Measurements from ENCODE around the gene CPPED1. TPM values are rescaled to one million over a fixed set of nuclear protein-coding genes. Genes with fewer than 3 reads are reported as not detected.

Gene CPPED1
- total RNA-seq, 1 experiment from 2014 or later, result 7.9 TPM

GRCh38 chr16:12752159-12752558 is 51.5 kb downstream of the CPPED1 start:
- no peak overlapping the region for H3K56ac ChIP-seq (ENCODE audit: insufficient read length, low read depth, low read length)
- H3K18ac ChIP-seq (ENCODE audit: insufficient read length, low read depth, low read length), result no peak overlapping the region
- H4K20me1 ChIP-seq (ENCODE audit: control insufficient read depth, insufficient read depth, insufficient read length), result no peaks in the 10 kb centered on the region
- DNase-seq, result no peak
- no peaks in the 10 kb centered on the region for H3K79me1 ChIP-seq (ENCODE audit: insufficient read depth, low read depth, low read length, poor library complexity, severe bottlenecking)
- no peaks in the 10 kb centered on the region; a peak in 2 of 7 replicates for H3K36me3 Mint-ChIP-seq (ENCODE audit: insufficient read depth in 1 of 3, low read depth in 3 of 3)
- H4K91ac ChIP-seq (ENCODE audit: insufficient read length, low read depth, low read length), result no peak overlapping the region
- no peak overlapping the region for H3K4ac ChIP-seq (ENCODE audit: low read depth, low read length)
- H2BK5ac ChIP-seq (ENCODE audit: insufficient read length, low read length), result no peak overlapping the region
- H3K79me2 ChIP-seq (ENCODE audit: insufficient read depth, low read length), result no peaks in the 10 kb centered on the region
- H3K4me3 Mint-ChIP-seq, result no peak overlapping the region
- no peak overlapping the region for H4K8ac ChIP-seq (replicated peaks; ENCODE audit: insufficient read length, low read depth, low read length)
- H3K27me3 ChIP-seq (ENCODE audit: insufficient read depth, low read length), result no peaks in the 10 kb centered on the region
- H3K4me1 Mint-ChIP-seq, result no peaks in the 10 kb centered on the region; a peak in 1 of 4 replicates
- no peak overlapping the region for H3K23ac ChIP-seq (ENCODE audit: insufficient read length, low read depth, low read length)
- no peaks in the 10 kb centered on the region for H3K9me3 ChIP-seq (ENCODE audit: control insufficient read depth, low read depth, low read length)
- no peak overlapping the region for H4K5ac ChIP-seq (ENCODE audit: insufficient read length, low read depth, low read length)
- H3K4me1 ChIP-seq (ENCODE audit: insufficient read depth, low read length), result no peaks in the 10 kb centered on the region
- no peak overlapping the region for H2BK15ac ChIP-seq (ENCODE audit: low read depth, low read length)
- H2BK12ac ChIP-seq (ENCODE audit: insufficient read length, low read depth, low read length), result no peak overlapping the region
- no peaks in the 10 kb centered on the region; a peak in 1 of 5 replicates for H3K9me3 Mint-ChIP-seq
- TF ChIP-seq CTCF (conservative IDR thresholded peaks at IDR 0.05), result no peak
- H3K4me2 ChIP-seq (ENCODE audit: insufficient read depth, insufficient read length, low read length), result no peak overlapping the region
- H3K23me2 ChIP-seq (ENCODE audit: insufficient read length, low read depth, low read length, poor library complexity, severe bottlenecking), result no peaks in the 10 kb centered on the region
- no peak overlapping the region for H2AFZ ChIP-seq (ENCODE audit: low read length)
- H3K27ac ChIP-seq (ENCODE audit: insufficient read length, low read depth, low read length), result no peak overlapping the region
- no peak overlapping the region for H3K14ac ChIP-seq (ENCODE audit: insufficient read depth, low read length)
- H3K27me3 Mint-ChIP-seq (ENCODE audit: low read depth), result no peaks in the 10 kb centered on the region
- H3K9ac ChIP-seq (ENCODE audit: extremely low read depth, insufficient read length, low read length), result no peak overlapping the region
- no peak overlapping the region for H2BK20ac ChIP-seq (ENCODE audit: low read depth, low read length, poor library complexity, severe bottlenecking)
- no peak overlapping the region for H3K27ac Mint-ChIP-seq
- WGBS (ENCODE audit: extremely low coverage, insufficient read length, low lambda C conversion rate), result no CpG with 5 or more reads among the region's 2 CpGs
- H3T11ph ChIP-seq (ENCODE audit: low read length), result no peak overlapping the region
- no peak overlapping the region for H2AK5ac ChIP-seq (ENCODE audit: insufficient read length, low read length)
- no peak overlapping the region for H2BK120ac ChIP-seq (ENCODE audit: low read depth, low read length, poor library complexity, severe bottlenecking)
